ENCODE data around the gene DCLRE1B.

GRCh38 chr1:113942527-113942926 lies 37.4 kb downstream of the DCLRE1B start:
- TF ChIP-seq CTCF (IDR thresholded peaks at IDR 0.05) (no peak), POLR2A (IDR thresholded peaks at IDR 0.05) (no peak)

Measured in Peyer's patch (tissue), 4 donors.